B cell (primary cell): ENCODE measurements around the gene NR6A1. TPM values are rescaled to one million over a fixed set of nuclear protein-coding genes. Genes with fewer than 3 reads are reported as not detected.

Experiments
- ATAC-seq: fragments of 200-7000 bp; cut with Tn5 transposase; one replicate; pipeline ENCODE4 v1.10.0; 2021; ENCODE audit warnings: low read depth, mild to moderate bottlenecking, moderate number of reproducible peaks, moderate library complexity
- CTCF ChIA-PET: fragments of 350-600 bp; sonication (Branson Sonifier 250); formaldehyde crosslinking; loops from one replicate; lab custom pipeline; 2021; ENCODE audit warnings: antibody characterized with exemption, inconsistent platforms; lab: Charles Lee
- POLR2A ChIA-PET: fragments of 350-600 bp; sonication (Branson Sonifier 250); formaldehyde crosslinking; loops from one replicate; lab custom pipeline; 2021; ENCODE audit warnings: antibody characterized with exemption; lab: Charles Lee
- DNase-seq: peaks from one replicate; pipeline ENCODE4 v3.0.0; 2013
- H2AFZ ChIP-seq: 2 replicates; pipeline ENCODE4 v1.6.1; 2012; ENCODE audit warnings: mild to moderate bottlenecking, low read depth, low read length; ENCODE audit not compliant: insufficient read depth, poor library complexity, severe bottlenecking
- H3K27ac ChIP-seq, 2 donors: 1 replicate in 1 of 2; 2 replicates in 1 of 2; pipeline ENCODE4 v1.5.1; 2012 to 2013; ENCODE audit warnings: low read length in 2 of 2, mild to moderate bottlenecking in 2 of 2, moderate library complexity in 1 of 2
- H3K27me3 ChIP-seq, 4 experiments: fragments of 200-600 bp in 1 of 4; sonication (generic) in 1 of 4; replicated peaks in 1 of 4; 1 replicate in 2 of 4; 2 replicates in 2 of 4; pipeline versions ENCODE4 v1.6.1 to v1.7.0; 2013 to 2016; ENCODE audit warnings: low read length in 3 of 4, mild to moderate bottlenecking in 2 of 4, mixed read lengths in 1 of 4, moderate library complexity in 1 of 4; ENCODE audit not compliant: insufficient read depth in 4 of 4, control insufficient read depth in 3 of 4; ENCODE audit errors: control extremely low read depth in 1 of 4
- H3K36me3 ChIP-seq, 2 experiments: replicated peaks in 1 of 2; 1 replicate in 1 of 2; 2 replicates in 1 of 2; pipeline versions ENCODE4 v1.6.1 to v1.7.1; 2013; ENCODE audit warnings: low read length in 1 of 2; ENCODE audit not compliant: insufficient read depth in 2 of 2, control insufficient read depth in 1 of 2; ENCODE audit errors: control extremely low read depth in 1 of 2, extremely low read depth in 1 of 2
- H3K4me1 ChIP-seq, 2 donors: fragments of 200-600 bp in 1 of 2; sonication (generic) in 1 of 2; 1 replicate in 1 of 2; 2 replicates in 1 of 2; pipeline versions ENCODE4 v1.5.1 to v1.6.1; 2013 to 2017; ENCODE audit warnings: low read length in 2 of 2; ENCODE audit not compliant: control insufficient read depth in 2 of 2, insufficient read depth in 2 of 2
- H3K4me2 ChIP-seq: replicated peaks from 2 replicates; pipeline ENCODE3; 2012; ENCODE audit warnings: mild to moderate bottlenecking, low read depth, low read length; ENCODE audit not compliant: poor library complexity, severe bottlenecking
- H3K4me3 ChIP-seq, 5 experiments: fragments of 200-600 bp in 1 of 5; sonication (generic) in 1 of 5; 1 replicate in 3 of 5; 2 replicates in 2 of 5; pipeline versions ENCODE4 v1.5.1 to v1.7.0; 2011 to 2016; ENCODE audit warnings: low read length in 4 of 5, mild to moderate bottlenecking in 4 of 5, low read depth in 2 of 5, control low read depth in 1 of 5, moderate library complexity in 1 of 5; ENCODE audit not compliant: insufficient read depth in 1 of 5; ENCODE audit errors: control extremely low read depth in 1 of 5, extremely low read depth in 1 of 5
- H3K79me2 ChIP-seq: fragments of 200-600 bp; sonication (generic); one replicate; pipeline ENCODE4 v1.6.0; 2016; ENCODE audit warnings: low read length; ENCODE audit not compliant: control insufficient read depth, insufficient read depth
- H3K9ac ChIP-seq: fragments of 200-600 bp; sonication (generic); 2 replicates; pipeline ENCODE4 v1.6.1; 2017; ENCODE audit warnings: mild to moderate bottlenecking, low read length, moderate library complexity
- H3K9me3 ChIP-seq, 3 donors: one replicate each; pipeline versions ENCODE4 v1.6.1 to v1.7.1; 2013; ENCODE audit warnings: low read length in 2 of 3; ENCODE audit not compliant: control insufficient read depth in 2 of 3, insufficient read depth in 1 of 3; ENCODE audit errors: control extremely low read depth in 1 of 3
- H4K20me1 ChIP-seq: 2 replicates; pipeline ENCODE4 v1.6.0; 2012; ENCODE audit warnings: mild to moderate bottlenecking, low read length; ENCODE audit not compliant: insufficient read depth, control insufficient read depth, poor library complexity, severe bottlenecking
- H3K27ac Mint-ChIP-seq: one replicate; pipeline ENCODE4 v1.8.0; 2021; ENCODE audit warnings: mixed read lengths
- H3K27me3 Mint-ChIP-seq: one replicate; pipeline ENCODE4 v1.8.0; 2021; ENCODE audit warnings: mixed read lengths
- H3K4me1 Mint-ChIP-seq: one replicate; pipeline ENCODE4 v1.8.0; 2021; ENCODE audit warnings: mixed read lengths
- H3K4me3 Mint-ChIP-seq: one replicate; pipeline ENCODE4 v1.8.0; 2021; ENCODE audit warnings: mixed read lengths
- H3K9me3 Mint-ChIP-seq: one replicate; pipeline ENCODE4 v1.8.0; 2022; ENCODE audit warnings: mixed read lengths; ENCODE audit not compliant: insufficient read depth
- CTCF ChIP-seq: fragments of 200-600 bp; IDR thresholded peaks from one replicate; pipeline ENCODE4 v1.8.0; 2022; ENCODE audit warnings: antibody characterized with exemption, mild to moderate bottlenecking
- EZH2 ChIP-seq: IDR thresholded peaks from 2 replicates; pipeline ENCODE4 v1.6.1; 2012; ENCODE audit warnings: borderline replicate concordance, low read depth, mild to moderate bottlenecking, moderate library complexity, low read length; ENCODE audit not compliant: insufficient read depth, poor library complexity, severe bottlenecking
- WGBS: methylation state at CpG from one replicate; pipeline ENCODE4 v1.1.5; 2013; ENCODE audit warnings: missing lambda C conversion rate; ENCODE audit not compliant: insufficient coverage; 5-methylcytosine and 5-hydroxymethylcytosine counted together
- intact Hi-C: fragments of 100-400 bp; cut with micrococcal nuclease; formaldehyde crosslinking; loops from one replicate; pipeline ENCODE4 v1.10.0; 2022
- polyA plus RNA-seq: library from polyadenylated mRNA; depleted of rRNA; stranded (reverse); fragments of >200 nt; gene quantifications from 2 replicates; pipeline ENCODE4 v1.2.3, GENCODE V29; 2012
- total RNA-seq, 2 donors: library from RNA; stranded (reverse); fragments of 120-200 nt in 1 of 2; gene quantifications; 1 replicate in 1 of 2; 2 replicates in 1 of 2; pipeline versions ENCODE4 v1.2.3 to v1.2.4, GENCODE V29; 2013 to 2022

Gene NR6A1
- total and polyA plus RNA-seq, 2 donors (not counting 1 experiment from before 2014, with no cell fraction given): 0.09 to 0.67 TPM

GRCh38 chr9:124487260-124488182, 283.6 kb downstream of the NR6A1 start:
- Histone ChIP-seq H3K27me3 (no peaks in the 10 kb centered on the region), H3K36me3 (no peaks in the 10 kb centered on the region), H4K20me1 (no peaks in the 10 kb centered on the region), H3K27ac (no peak overlapping the region), H3K9me3 (peaks cover 0 to 10% (median 0%) of the 10 kb centered on the region in 3 donors), H3K9ac (no peak overlapping the region), H2AFZ (no peak overlapping the region), H3K4me2 (no peak overlapping the region), H3K4me1 (no peaks in the 10 kb centered on the region), H3K79me2 (no peaks in the 10 kb centered on the region), H3K4me3 (no peak overlapping the region)
- 90% methylated on average over 38 of the region's 40 CpGs for WGBS
- POLR2A ChIA-PET: no interaction called here
- Mint-ChIP-seq H3K4me3 (no peak overlapping the region), H3K27me3 (peaks cover 15% of the 10 kb centered on the region), H3K9me3 (no peaks in the 10 kb centered on the region), H3K4me1 (no peaks in the 10 kb centered on the region), H3K27ac (no peak overlapping the region)
- CTCF ChIA-PET: no interaction called here
- intact Hi-C loops: no loop called here
- TF ChIP-seq CTCF (no peak), EZH2 (no peak)
- no peak for ATAC-seq
- DNase-seq: no peak

DNA sequence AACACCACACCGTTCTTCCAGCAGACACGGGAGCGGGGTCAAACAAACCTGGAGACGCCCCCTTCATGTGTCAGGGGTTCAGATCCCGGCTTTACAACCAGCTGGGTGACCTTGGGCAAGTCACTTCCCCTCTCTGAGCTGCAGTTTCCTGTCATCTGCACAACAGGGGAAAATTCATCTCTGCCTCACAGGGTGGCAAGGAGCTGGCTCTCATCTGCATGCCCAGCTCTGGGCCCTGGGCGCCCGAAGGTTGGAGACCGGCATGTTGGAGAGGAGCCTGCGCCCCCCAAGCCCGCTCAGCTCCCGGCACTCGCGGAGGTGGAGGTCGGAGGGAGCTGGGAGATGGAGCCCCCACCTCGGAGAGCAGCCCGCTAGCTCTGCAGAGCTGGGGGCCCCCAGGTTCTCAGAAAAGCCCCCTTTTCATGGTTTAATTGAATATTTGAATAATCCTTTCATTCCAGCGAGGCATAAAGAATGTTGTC, 284.3 kb downstream of the NR6A1 start:
- POLR2A ChIA-PET: no interaction called here
- DNase-seq: no peak
- H3K36me3 ChIP-seq: no peaks in the 10 kb centered on the region
- H3K9me3 ChIP-seq: peaks cover 0 to 10% (median 0%) of the 10 kb centered on the region in 3 donors
- H3K9ac ChIP-seq: no peak overlapping the region
- intact Hi-C loops: no loop called here
- no peak overlapping the region for H2AFZ ChIP-seq
- Mint-ChIP-seq H3K4me1 (no peaks in the 10 kb centered on the region), H3K4me3 (no peak overlapping the region), H3K9me3 (no peaks in the 10 kb centered on the region), H3K27ac (no peak overlapping the region), H3K27me3 (peaks cover 15% of the 10 kb centered on the region)
- H3K27me3 ChIP-seq: no peaks in the 10 kb centered on the region
- H4K20me1 ChIP-seq: no peaks in the 10 kb centered on the region
- ATAC-seq: no peak
- H3K27ac ChIP-seq: no peak overlapping the region
- TF ChIP-seq EZH2 (no peak), CTCF (no peak)
- H3K4me2 ChIP-seq: no peak overlapping the region
- WGBS: 75% methylated on average over 16 of the region's 17 CpGs
- CTCF ChIA-PET: no interaction called here
- no peak overlapping the region for H3K4me3 ChIP-seq
- H3K79me2 ChIP-seq: no peaks in the 10 kb centered on the region
- H3K4me1 ChIP-seq: no peaks in the 10 kb centered on the region
